Gastroesophageal sphincter (tissue), 3 donors: Measurements from ENCODE around the gene EVPLL.
"Not testable (repeated sequence)": the region's sequence is repeated elsewhere in the genome, so short reads cannot be mapped to it uniquely, and the experiment has no call there.

Experiments used
- EP300 ChIP-seq: sonication (generic); formaldehyde crosslinking; IDR thresholded peaks from one replicate; pipeline ENCODE4 v1.6.1; 2017; ENCODE audit warnings: antibody characterized with exemption, mild to moderate bottlenecking
- POLR2A ChIP-seq, 2 donors: fragments of 450-650 bp; IDR thresholded peaks; one replicate each; pipeline ENCODE4 v1.6.1; 2017; ENCODE audit warnings: antibody characterized with exemption in 2 of 2, mild to moderate bottlenecking in 2 of 2, moderate library complexity in 1 of 2
- POLR2AphosphoS5 ChIP-seq: sonication (generic); formaldehyde crosslinking; IDR thresholded peaks from one replicate; pipeline ENCODE4 v1.6.1; 2017; ENCODE audit warnings: antibody characterized with exemption
- TF ChIP-seq, protein P1 (sequence below), 4 experiments: fragments of 200-600 bp in 2 of 4; fragments of 450-650 bp in 2 of 4; sonication (generic) in 1 of 4; IDR thresholded peaks; one replicate each; pipeline ENCODE4 v1.5.1; 2017 to 2019; ENCODE audit warnings: antibody characterized with exemption in 4 of 4, mild to moderate bottlenecking in 2 of 4, moderate library complexity in 2 of 4

DNA sequence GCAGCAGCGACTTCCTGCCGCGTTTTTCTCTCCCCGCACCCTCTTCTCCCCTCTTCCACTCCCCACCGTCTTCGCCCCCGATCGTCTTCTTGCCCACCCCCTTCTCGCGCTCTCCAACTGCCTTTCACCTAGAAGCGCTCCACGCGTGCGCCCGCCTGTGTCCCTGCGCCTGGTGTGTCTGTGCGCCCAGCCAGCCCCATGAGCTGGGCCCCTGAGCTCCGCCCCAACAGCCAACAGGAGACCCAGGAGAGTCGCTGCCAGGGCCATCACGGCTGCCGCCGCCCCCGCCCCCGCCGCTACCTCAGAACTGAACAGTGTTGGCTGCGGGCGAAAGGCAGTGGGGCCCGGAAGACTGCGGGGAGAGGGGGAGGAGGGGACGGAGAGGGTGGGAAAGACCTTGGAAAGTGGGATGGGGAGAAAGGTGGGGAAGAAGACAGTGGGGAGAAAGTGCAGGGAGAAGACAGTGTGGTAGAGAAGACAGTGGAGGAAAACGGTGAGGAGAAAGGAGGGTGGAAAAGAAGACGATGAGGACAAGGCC is 34.5 kb downstream of the EVPLL start:
- TF ChIP-seq, protein P1, sequence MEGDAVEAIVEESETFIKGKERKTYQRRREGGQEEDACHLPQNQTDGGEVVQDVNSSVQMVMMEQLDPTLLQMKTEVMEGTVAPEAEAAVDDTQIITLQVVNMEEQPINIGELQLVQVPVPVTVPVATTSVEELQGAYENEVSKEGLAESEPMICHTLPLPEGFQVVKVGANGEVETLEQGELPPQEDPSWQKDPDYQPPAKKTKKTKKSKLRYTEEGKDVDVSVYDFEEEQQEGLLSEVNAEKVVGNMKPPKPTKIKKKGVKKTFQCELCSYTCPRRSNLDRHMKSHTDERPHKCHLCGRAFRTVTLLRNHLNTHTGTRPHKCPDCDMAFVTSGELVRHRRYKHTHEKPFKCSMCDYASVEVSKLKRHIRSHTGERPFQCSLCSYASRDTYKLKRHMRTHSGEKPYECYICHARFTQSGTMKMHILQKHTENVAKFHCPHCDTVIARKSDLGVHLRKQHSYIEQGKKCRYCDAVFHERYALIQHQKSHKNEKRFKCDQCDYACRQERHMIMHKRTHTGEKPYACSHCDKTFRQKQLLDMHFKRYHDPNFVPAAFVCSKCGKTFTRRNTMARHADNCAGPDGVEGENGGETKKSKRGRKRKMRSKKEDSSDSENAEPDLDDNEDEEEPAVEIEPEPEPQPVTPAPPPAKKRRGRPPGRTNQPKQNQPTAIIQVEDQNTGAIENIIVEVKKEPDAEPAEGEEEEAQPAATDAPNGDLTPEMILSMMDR (IDR thresholded peaks at IDR 0.05) = not testable (repeated sequence)
- not testable (repeated sequence) for TF ChIP-seq POLR2A (IDR thresholded peaks at IDR 0.05); POLR2AphosphoS5; EP300
